Measurements from ENCODE around the gene CPSF4.

The CPSF4 gene

DNA sequence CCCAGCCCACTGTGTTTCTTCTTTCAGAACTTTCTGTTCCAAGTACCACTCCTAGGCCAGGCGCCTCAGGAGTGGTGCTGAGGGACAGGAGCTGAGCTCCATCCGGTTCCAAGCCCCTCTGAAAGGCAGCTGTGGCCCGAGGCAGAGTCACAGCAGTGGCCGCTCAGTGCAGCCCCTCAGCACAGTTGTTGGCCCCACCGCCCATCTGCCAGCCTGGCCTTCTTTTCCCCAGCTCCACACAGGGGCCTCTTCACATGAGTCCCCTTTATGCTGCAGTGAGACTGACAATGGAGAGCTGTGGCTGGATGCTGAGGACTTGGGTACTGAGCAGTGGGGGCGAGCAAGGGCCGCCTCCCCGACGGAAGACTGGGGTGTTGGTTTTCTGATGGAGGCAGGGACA, 20.5 kb upstream of the CPSF4 start:
- no peak overlapping the region for H3K4me3 ChIP-seq (ENCODE audit: control insufficient read depth, low read depth, low read length)
- TF ChIP-seq, protein P1, sequence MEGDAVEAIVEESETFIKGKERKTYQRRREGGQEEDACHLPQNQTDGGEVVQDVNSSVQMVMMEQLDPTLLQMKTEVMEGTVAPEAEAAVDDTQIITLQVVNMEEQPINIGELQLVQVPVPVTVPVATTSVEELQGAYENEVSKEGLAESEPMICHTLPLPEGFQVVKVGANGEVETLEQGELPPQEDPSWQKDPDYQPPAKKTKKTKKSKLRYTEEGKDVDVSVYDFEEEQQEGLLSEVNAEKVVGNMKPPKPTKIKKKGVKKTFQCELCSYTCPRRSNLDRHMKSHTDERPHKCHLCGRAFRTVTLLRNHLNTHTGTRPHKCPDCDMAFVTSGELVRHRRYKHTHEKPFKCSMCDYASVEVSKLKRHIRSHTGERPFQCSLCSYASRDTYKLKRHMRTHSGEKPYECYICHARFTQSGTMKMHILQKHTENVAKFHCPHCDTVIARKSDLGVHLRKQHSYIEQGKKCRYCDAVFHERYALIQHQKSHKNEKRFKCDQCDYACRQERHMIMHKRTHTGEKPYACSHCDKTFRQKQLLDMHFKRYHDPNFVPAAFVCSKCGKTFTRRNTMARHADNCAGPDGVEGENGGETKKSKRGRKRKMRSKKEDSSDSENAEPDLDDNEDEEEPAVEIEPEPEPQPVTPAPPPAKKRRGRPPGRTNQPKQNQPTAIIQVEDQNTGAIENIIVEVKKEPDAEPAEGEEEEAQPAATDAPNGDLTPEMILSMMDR (IDR thresholded peaks at IDR 0.05; ENCODE audit: control insufficient read depth, insufficient read depth, low read depth, low read length, missing control alignments) = no peak
- no peak for DNase-seq (ENCODE audit: low read depth)

DNA sequence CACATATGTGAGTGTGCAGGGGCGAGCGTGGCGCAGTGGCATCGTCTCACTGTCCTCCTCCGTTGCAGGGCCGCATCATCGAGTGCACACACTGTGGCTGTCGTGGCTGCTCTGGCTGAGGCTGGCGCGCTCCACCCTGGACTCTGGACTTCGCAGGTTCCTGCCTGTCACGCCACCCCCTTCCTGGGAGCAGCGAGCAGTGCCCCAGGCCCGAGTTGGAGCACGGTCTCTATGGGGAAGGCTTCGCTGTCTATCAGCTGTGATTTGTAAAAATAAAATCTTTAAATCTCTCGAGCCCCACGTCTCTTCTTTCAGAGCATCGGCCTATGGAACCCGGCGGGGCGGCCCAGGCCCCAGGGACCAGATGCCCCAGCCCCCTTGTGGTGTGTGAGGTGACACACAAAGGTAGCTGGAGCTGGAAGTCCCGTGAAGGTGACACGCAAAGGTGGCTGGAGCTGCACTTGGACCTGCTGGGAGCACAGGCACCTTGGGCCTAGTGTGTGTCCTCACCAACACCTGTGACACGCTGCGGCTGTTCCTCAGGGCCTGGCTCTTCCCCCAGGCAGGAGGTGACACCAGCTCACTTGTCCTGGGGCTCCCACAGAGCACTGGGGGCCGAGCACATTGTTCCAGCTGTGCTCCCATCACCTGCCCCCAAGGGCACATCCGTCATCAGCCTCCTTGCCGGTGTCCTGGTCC, 19.3 kb upstream of the CPSF4 start:
- no peak for DNase-seq (ENCODE audit: low read depth)
- TF ChIP-seq, protein P1 (IDR thresholded peaks at IDR 0.05; ENCODE audit: control insufficient read depth, insufficient read depth, low read depth, low read length, missing control alignments) = no peak
- no peak overlapping the region for H3K4me3 ChIP-seq (ENCODE audit: control insufficient read depth, low read depth, low read length)

DNA sequence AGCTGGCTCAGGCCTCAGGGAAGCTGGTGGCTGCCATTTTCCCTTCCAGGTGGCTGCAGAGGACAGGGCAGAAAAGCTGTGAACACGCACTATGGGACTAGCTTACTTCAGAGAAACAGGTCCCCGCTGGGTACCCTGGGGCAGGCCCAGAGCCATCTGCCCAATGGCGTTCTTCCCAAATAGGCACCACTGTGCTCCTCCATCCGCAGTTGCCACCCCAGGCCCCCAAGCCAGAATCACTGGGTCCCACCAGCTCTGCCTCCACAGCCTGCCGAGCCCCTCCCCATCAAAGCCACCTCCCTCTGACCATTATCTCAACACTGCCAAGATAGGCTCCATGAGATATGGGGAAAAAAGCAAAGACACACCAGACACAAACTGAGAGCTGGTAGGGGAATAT, 18.5 kb upstream of the CPSF4 start:
- TF ChIP-seq, protein P1 (IDR thresholded peaks at IDR 0.05; ENCODE audit: control insufficient read depth, insufficient read depth, low read depth, low read length, missing control alignments) = no peak
- H3K4me3 ChIP-seq (ENCODE audit: control insufficient read depth, low read depth, low read length) = no peak overlapping the region

DNA sequence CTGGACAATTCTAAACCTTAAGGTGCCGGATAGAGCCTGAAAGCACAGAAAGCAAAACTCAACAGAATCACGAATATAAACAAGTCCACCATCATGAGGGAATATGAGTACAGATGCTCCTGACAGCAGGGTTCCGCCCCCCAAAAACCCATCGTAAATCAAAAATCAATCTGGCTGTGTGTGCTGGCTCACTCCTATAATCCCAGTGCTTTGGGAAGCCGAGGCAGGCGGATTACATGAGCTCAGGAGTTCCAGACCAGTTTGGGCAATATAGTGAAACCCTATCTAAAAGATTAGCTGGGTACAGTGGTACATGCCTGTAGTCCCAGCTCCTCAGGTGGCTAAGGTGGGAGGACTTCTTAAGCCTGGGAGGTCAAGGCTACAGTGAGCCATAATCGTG, 17.8 kb upstream of the CPSF4 start:
- DNase-seq (ENCODE audit: low read depth) = no peak
- H3K4me3 ChIP-seq (ENCODE audit: control insufficient read depth, low read depth, low read length) = no peak overlapping the region
- TF ChIP-seq, protein P1 (IDR thresholded peaks at IDR 0.05; ENCODE audit: control insufficient read depth, insufficient read depth, low read depth, low read length, missing control alignments) = no peak

More for the DNA sequence above, 18.5 kb upstream of the CPSF4 start:
- no peak for DNase-seq (ENCODE audit: low read depth)

DNA sequence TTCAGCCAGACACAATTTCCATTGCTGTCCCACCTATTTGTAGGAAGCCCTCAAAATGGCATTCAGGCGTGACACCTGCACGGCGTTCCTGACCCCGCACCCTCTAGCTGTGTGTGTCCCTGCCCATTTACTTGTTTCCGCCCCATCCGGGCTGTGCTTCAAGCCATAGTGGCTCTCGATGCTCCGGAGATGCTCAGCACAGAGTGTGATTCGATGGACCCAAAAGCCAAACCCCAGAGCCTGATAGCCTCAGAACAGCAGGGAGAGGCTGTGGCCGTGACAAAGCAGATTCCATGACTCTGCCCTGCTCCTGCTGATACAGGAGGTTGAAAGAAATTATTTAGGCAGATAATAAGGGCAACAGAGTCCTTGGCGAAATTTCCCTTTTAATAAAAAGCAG, 16.6 kb upstream of the CPSF4 start:
- TF ChIP-seq, protein P1 (IDR thresholded peaks at IDR 0.05; ENCODE audit: control insufficient read depth, insufficient read depth, low read depth, low read length, missing control alignments) = no peak
- DNase-seq (ENCODE audit: low read depth) = no peak
- H3K4me3 ChIP-seq (ENCODE audit: control insufficient read depth, low read depth, low read length) = no peak overlapping the region

DNA sequence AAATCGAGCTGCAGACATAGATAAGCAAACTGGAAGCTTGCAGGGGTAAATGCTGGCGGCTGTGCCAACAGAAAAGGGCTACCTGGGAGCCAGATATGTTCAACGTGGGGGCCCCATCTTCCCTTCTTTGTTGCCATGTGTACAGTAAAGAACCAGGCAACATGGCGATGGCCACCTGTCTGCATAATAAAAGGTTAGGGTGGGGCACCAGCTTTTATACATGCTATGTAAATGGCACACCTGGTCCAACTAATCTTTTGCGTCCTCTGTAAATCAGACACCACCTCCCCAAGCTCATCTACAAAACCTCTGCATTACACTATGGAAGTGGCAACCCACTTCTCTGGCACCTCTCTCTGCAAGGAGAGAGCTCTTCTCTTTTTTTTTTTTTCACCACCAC, 16.1 kb upstream of the CPSF4 start:
- H3K4me3 ChIP-seq (ENCODE audit: control insufficient read depth, low read depth, low read length) = no peak overlapping the region
- TF ChIP-seq, protein P1 (IDR thresholded peaks at IDR 0.05; ENCODE audit: control insufficient read depth, insufficient read depth, low read depth, low read length, missing control alignments) = no peak
- DNase-seq (ENCODE audit: low read depth) = no peak

Measured in AG09309 (cell line).